OCI-LY7 (cell line): ENCODE data around the gene ARL9. TPM values are rescaled to one million over a fixed set of nuclear protein-coding genes. Genes with fewer than 3 reads are reported as not detected.

Experiments used
- BruUV-seq: library from RNA; stranded (reverse); fragments of 400-500 nt; replicated peaks from 2 replicates; lab custom pipeline; 2021; lab: Mats Ljungman, UMichigan
- CTCF ChIA-PET: fragments of 300-600 bp; sonication (Branson Sonifier 250); formaldehyde crosslinking; loops from one replicate; lab custom pipeline; 2022; ENCODE audit warnings: antibody characterized with exemption; ENCODE audit not compliant: unreplicated experiment; lab: Charles Lee
- POLR2A ChIA-PET: fragments of 300-600 bp; sonication (Branson Sonifier 250); formaldehyde crosslinking; loops from one replicate; lab custom pipeline; 2022; ENCODE audit warnings: antibody characterized with exemption; lab: Charles Lee
- DNase-seq: peaks from one replicate; pipeline ENCODE4 v3.0.0-alpha.2; 2015; ENCODE audit warnings: low spot score
- H2AFZ ChIP-seq: fragments of 200-600 bp; sonication (generic), shearing (Covaris generic); 2 replicates; pipeline ENCODE4 v1.6.1; 2014; ENCODE audit warnings: mild to moderate bottlenecking, antibody characterized with exemption, low read length, moderate library complexity
- H3K27ac ChIP-seq: fragments of 200-600 bp; sonication (generic); 2 replicates; pipeline ENCODE4 v1.5.1; 2014; ENCODE audit warnings: mixed run types, low read depth, mild to moderate bottlenecking, moderate library complexity, low read length, inconsistent platforms; ENCODE audit not compliant: poor library complexity, severe bottlenecking
- H3K36me3 ChIP-seq: fragments of 200-600 bp; sonication (generic); 2 replicates; pipeline ENCODE4 v1.6.1; 2014; ENCODE audit warnings: mild to moderate bottlenecking, antibody characterized with exemption, low read length, moderate library complexity, mixed read lengths; ENCODE audit not compliant: insufficient read depth
- H3K4me1 ChIP-seq: fragments of 200-600 bp; sonication (generic); 2 replicates; pipeline ENCODE4 v1.5.1; 2014; ENCODE audit warnings: mild to moderate bottlenecking, low read length; ENCODE audit not compliant: insufficient read depth, poor library complexity, severe bottlenecking
- H3K4me2 ChIP-seq: fragments of 200-600 bp; sonication (generic); 2 replicates; pipeline ENCODE4 v1.6.1; 2014; ENCODE audit warnings: mild to moderate bottlenecking, low read length
- H3K4me3 ChIP-seq: fragments of 200-600 bp; sonication (generic); 2 replicates; pipeline ENCODE4 v1.5.1; 2014; ENCODE audit warnings: mild to moderate bottlenecking, low read depth, low read length; ENCODE audit not compliant: poor library complexity, severe bottlenecking
- H3K79me2 ChIP-seq: fragments of 200-600 bp; sonication (generic); 2 replicates; pipeline ENCODE4 v1.6.1; 2016; ENCODE audit warnings: low read depth, mild to moderate bottlenecking, low read length, moderate library complexity, mixed read lengths; ENCODE audit not compliant: insufficient read depth
- H3K9me2 ChIP-seq: fragments of 200-600 bp; sonication (generic); 2 replicates; pipeline ENCODE4 v1.6.1; 2016; ENCODE audit warnings: mild to moderate bottlenecking, low read length, mixed read lengths; ENCODE audit not compliant: insufficient read depth
- H3K9me3 ChIP-seq: fragments of 200-600 bp; sonication (generic); 2 replicates; pipeline ENCODE4 v1.6.1; 2014; ENCODE audit warnings: mild to moderate bottlenecking, mixed run types, low read length, mixed read lengths
- H4K20me1 ChIP-seq: fragments of 200-600 bp; sonication (generic); 2 replicates; pipeline ENCODE4 v1.6.1; 2014; ENCODE audit warnings: mild to moderate bottlenecking, antibody characterized with exemption, low read length, moderate library complexity, mixed read lengths; ENCODE audit not compliant: insufficient read depth
- CTCF ChIP-seq: fragments of 200-600 bp; sonication (generic); conservative IDR thresholded peaks from 2 replicates; pipeline ENCODE4 v1.5.1; 2014; ENCODE audit warnings: mild to moderate bottlenecking, antibody characterized with exemption, low read length, moderate library complexity, mixed read lengths
- EZH2phosphoT487 ChIP-seq: fragments of 200-600 bp; sonication (generic); IDR thresholded peaks from 2 replicates; pipeline ENCODE4 v1.6.1; 2018; ENCODE audit warnings: low read depth, borderline replicate concordance, mild to moderate bottlenecking, mixed run types, antibody characterized with exemption, low read length, moderate library complexity, mixed read lengths
- intact Hi-C: fragments of 100-400 bp; cut with micrococcal nuclease; formaldehyde crosslinking; loops from one replicate; pipeline ENCODE4 v1.10.0; 2022; ENCODE audit not compliant: unreplicated experiment
- total RNA-seq, 2 experiments: library from RNA; depleted of rRNA in 1 of 2; stranded (reverse); fragments of >200 nt in 1 of 2; shearing (Covaris generic) in 1 of 2; gene quantifications; 2 replicates each; pipeline ENCODE4 v1.2.3, GENCODE V29; 2014 to 2022

ARL9 gene
- total RNA-seq, 2 experiments from 2014 or later = 0.32 to 0.76 TPM

GRCh38 chr4:56550642-56551041, 45.1 kb downstream of the ARL9 start:
- Histone ChIP-seq H3K79me2 (no peaks in the 10 kb centered on the region), H2AFZ (no peak overlapping the region), H3K9me2 (no peaks in the 10 kb centered on the region), H4K20me1 (no peaks in the 10 kb centered on the region), H3K36me3 (no peaks in the 10 kb centered on the region), H3K4me1 (no peaks in the 10 kb centered on the region), H3K4me3 (no peak overlapping the region), H3K9me3 (no peaks in the 10 kb centered on the region), H3K4me2 (no peak overlapping the region), H3K27ac (no peak overlapping the region)
- no peak for DNase-seq
- BruUV-seq = no TSS peak
- intact Hi-C loops = no loop called here
- ChIA-PET CTCF (no interaction called here), POLR2A (interaction anchor here (0.6 to 1.3 kb wide), 2 partner anchors 310 to 480 kb away, joined by 3 to 4 read pairs; no protein-coding TSS in a partner anchor)
- TF ChIP-seq CTCF = no peak
- TF ChIP-seq EZH2phosphoT487 = no peak

GRCh38 chr4:56551516-56551915, 45.9 kb downstream of the ARL9 start:
- POLR2A ChIA-PET = interaction anchor here (0.5 kb wide), 2 partner anchors 45 to 446 kb away, joined by 3 to 4 read pairs; no protein-coding TSS in a partner anchor
- Histone ChIP-seq H3K27ac (no peak overlapping the region), H3K4me1 (no peaks in the 10 kb centered on the region), H3K4me2 (no peak overlapping the region), H3K4me3 (no peak overlapping the region), H3K79me2 (no peaks in the 10 kb centered on the region), H3K9me2 (no peaks in the 10 kb centered on the region), H4K20me1 (no peaks in the 10 kb centered on the region), H3K9me3 (no peaks in the 10 kb centered on the region), H3K36me3 (no peaks in the 10 kb centered on the region), H2AFZ (no peak overlapping the region)
- intact Hi-C loops = no loop called here
- BruUV-seq = no TSS peak
- no peak for DNase-seq
- TF ChIP-seq CTCF (no peak), EZH2phosphoT487 (no peak)
- CTCF ChIA-PET = no interaction called here

- Histone ChIP-seq H3K4me1 (no peaks in the 10 kb centered on the region), H3K9me3 (no peaks in the 10 kb centered on the region), H2AFZ (no peak overlapping the region), H3K79me2 (no peaks in the 10 kb centered on the region), H3K4me2 (no peak overlapping the region), H3K27ac (no peak overlapping the region), H3K36me3 (no peaks in the 10 kb centered on the region), H3K9me2 (no peaks in the 10 kb centered on the region), H4K20me1 (no peaks in the 10 kb centered on the region), H3K4me3 (no peak overlapping the region)
- no TSS peak for BruUV-seq
- TF ChIP-seq CTCF = no peak
- no peak for TF ChIP-seq EZH2phosphoT487
- ChIA-PET CTCF (no interaction called here), POLR2A (interaction anchor here (0.6 kb wide), 2 partner anchors 9 to 205 kb away, joined by 3 to 5 read pairs; no protein-coding TSS in a partner anchor)
- DNase-seq = no peak
- intact Hi-C loops = no loop called here
Observed at GRCh38 chr4:56552273-56552672, 46.7 kb downstream of the ARL9 start.
